CD14-positive monocyte (primary cell): ENCODE data around the gene DIAPH2. TPM values are rescaled to one million over a fixed set of nuclear protein-coding genes. Genes with fewer than 3 reads are reported as not detected.

Experiments used
- DNase-seq, 3 donors: peaks; one replicate each; pipeline ENCODE4 v3.0.0-alpha.2; 2011 to 2022
- H2AFZ ChIP-seq: 2 replicates; pipeline ENCODE4 v1.6.0; 2012; ENCODE audit warnings: mild to moderate bottlenecking, low read depth, low read length, inconsistent platforms; ENCODE audit not compliant: insufficient read depth, poor library complexity, severe bottlenecking
- H3K27ac ChIP-seq, 2 donors: 1 replicate in 1 of 2; 2 replicates in 1 of 2; pipeline ENCODE4 v1.5.1; 2012 to 2013; ENCODE audit warnings: low read length in 2 of 2, control low read depth in 1 of 2, inconsistent platforms in 1 of 2, low read depth in 1 of 2, mild to moderate bottlenecking in 1 of 2
- H3K27me3 ChIP-seq, 2 donors: one replicate each; pipeline versions ENCODE4 v1.6.0 to v1.6.1; 2011 to 2013; ENCODE audit warnings: low read length in 2 of 2; ENCODE audit not compliant: control insufficient read depth in 2 of 2, insufficient read depth in 2 of 2
- H3K36me3 ChIP-seq, 2 donors: replicated peaks in 1 of 2; 1 replicate in 1 of 2; 2 replicates in 1 of 2; pipeline versions ENCODE4 v1.5.1 to v1.6.1; 2012 to 2013; ENCODE audit warnings: low read length in 2 of 2, control low read depth in 1 of 2, inconsistent platforms in 1 of 2, mild to moderate bottlenecking in 1 of 2; ENCODE audit not compliant: insufficient read depth in 2 of 2, control insufficient read depth in 1 of 2
- H3K4me1 ChIP-seq, 2 donors: 1 replicate in 1 of 2; 2 replicates in 1 of 2; pipeline versions ENCODE4 v1.5.1 to v1.6.1; 2012 to 2013; ENCODE audit warnings: low read length in 2 of 2, control low read depth in 1 of 2, inconsistent platforms in 1 of 2, mild to moderate bottlenecking in 1 of 2, moderate library complexity in 1 of 2; ENCODE audit not compliant: insufficient read depth in 2 of 2, control insufficient read depth in 1 of 2
- H3K4me2 ChIP-seq: replicated peaks from 2 replicates; pipeline ENCODE3; 2012; ENCODE audit warnings: low read length, moderate library complexity, mild to moderate bottlenecking; ENCODE audit not compliant: poor library complexity, severe bottlenecking; ENCODE audit errors: extremely low read depth
- H3K4me3 ChIP-seq, 3 experiments: fragments of 200-600 bp in 1 of 3; sonication (generic) in 1 of 3; replicated peaks in 1 of 3; 1 replicate in 2 of 3; 2 replicates in 1 of 3; pipeline ENCODE4 v1.5.1; 2011 to 2013; ENCODE audit warnings: low read length in 3 of 3, mild to moderate bottlenecking in 3 of 3, control low read depth in 2 of 3, low read depth in 2 of 3, inconsistent platforms in 1 of 3, moderate library complexity in 1 of 3
- H3K79me2 ChIP-seq: 2 replicates; pipeline ENCODE4 v1.6.0; 2012; ENCODE audit warnings: mild to moderate bottlenecking, control low read depth, inconsistent platforms, low read length, moderate library complexity; ENCODE audit not compliant: insufficient read depth
- H3K9ac ChIP-seq: 2 replicates; pipeline ENCODE4 v1.6.0; 2017; ENCODE audit warnings: low read length, mild to moderate bottlenecking; ENCODE audit not compliant: insufficient read depth, poor library complexity, severe bottlenecking
- H3K9me3 ChIP-seq, 2 donors: replicated peaks in 1 of 2; 1 replicate in 1 of 2; 2 replicates in 1 of 2; pipeline versions ENCODE4 v1.5.1 to v1.6.1; 2012 to 2013; ENCODE audit warnings: low read length in 2 of 2, control low read depth in 1 of 2; ENCODE audit not compliant: control insufficient read depth in 1 of 2, insufficient read depth in 1 of 2
- H4K20me1 ChIP-seq: 2 replicates; pipeline ENCODE4 v1.6.0; 2012; ENCODE audit warnings: mild to moderate bottlenecking, low read length, control low read depth, moderate library complexity; ENCODE audit not compliant: insufficient read depth
- H3K27ac Mint-ChIP-seq, 7 donors: one replicate each; pipeline ENCODE4 v1.8.0; 2020; ENCODE audit warnings: mild to moderate bottlenecking in 7 of 7, mixed read lengths in 7 of 7, moderate library complexity in 6 of 7, inconsistent platforms in 2 of 7
- H3K27me3 Mint-ChIP-seq, 3 donors: one replicate each; pipeline ENCODE4 v1.8.0; 2021 to 2022; ENCODE audit warnings: low read depth in 3 of 3, mild to moderate bottlenecking in 3 of 3, mixed read lengths in 3 of 3, moderate library complexity in 3 of 3, inconsistent platforms in 1 of 3
- H3K36me3 Mint-ChIP-seq, 2 donors: one replicate each; pipeline ENCODE4 v1.8.0; 2020; ENCODE audit warnings: mixed read lengths in 2 of 2, inconsistent platforms in 1 of 2, mild to moderate bottlenecking in 1 of 2
- H3K4me1 Mint-ChIP-seq: one replicate; pipeline ENCODE4 v1.8.0; 2020; ENCODE audit warnings: mild to moderate bottlenecking, mixed read lengths
- H3K4me3 Mint-ChIP-seq, 2 donors: one replicate each; pipeline ENCODE4 v1.8.0; 2020; ENCODE audit warnings: mild to moderate bottlenecking in 2 of 2, mixed read lengths in 2 of 2, moderate library complexity in 1 of 2
- H3K9me3 Mint-ChIP-seq, 7 donors: one replicate each; pipeline ENCODE4 v1.8.0; 2020 to 2022; ENCODE audit warnings: mixed read lengths in 7 of 7, mild to moderate bottlenecking in 6 of 7, moderate library complexity in 6 of 7, inconsistent platforms in 2 of 7
- WGBS: methylation state at CpG from one replicate; pipeline ENCODE4 v1.1.5; 2013; ENCODE audit warnings: missing lambda C conversion rate; ENCODE audit not compliant: insufficient coverage; 5-methylcytosine and 5-hydroxymethylcytosine counted together
- intact Hi-C, 2 donors: fragments of 100-400 bp; cut with micrococcal nuclease; formaldehyde crosslinking; loops; one replicate each; pipeline versions ENCODE4 v1.15.0 to v1.15.1; 2023
- polyA plus RNA-seq, 3 donors: library from polyadenylated mRNA; depleted of rRNA in 1 of 3; unstranded in 2 of 3; stranded (reverse) in 1 of 3; fragments of 300-500 nt in 2 of 3; fragments of >200 nt in 1 of 3; fragmentation: Illumina TruSeq in 2 of 3; gene quantifications; 1 replicate in 2 of 3; 2 replicates in 1 of 3; pipeline ENCODE4 v1.2.3, GENCODE V29; 2012 to 2021
- TF ChIP-seq, protein P1 (sequence below): fragments of 200-600 bp; IDR thresholded peaks from one replicate; pipeline ENCODE4 v1.8.0; 2022; ENCODE audit warnings: antibody characterized with exemption, mild to moderate bottlenecking

Gene DIAPH2
- polyA plus RNA-seq, 3 donors: 9.5 to 20.5 (median 11.4) TPM

- no CpG with 5 or more reads among the region's 5 CpGs for WGBS
- no peaks in the 10 kb centered on the region for H3K4me1 ChIP-seq
- no peak overlapping the region for H3K4me3 ChIP-seq
- H4K20me1 ChIP-seq: no peaks in the 10 kb centered on the region
- no peaks in the 10 kb centered on the region for H3K36me3 ChIP-seq
- H3K4me2 ChIP-seq: no peak overlapping the region
- no peak for DNase-seq
- H3K9ac ChIP-seq: no peak overlapping the region
- Mint-ChIP-seq H3K27me3 (no peaks in the 10 kb centered on the region), H3K36me3 (peaks cover 0 to 2% of the 10 kb centered on the region in 2 donors), H3K4me3 (no peak overlapping the region), H3K27ac (no peak overlapping the region), H3K9me3 (peaks cover 0 to 7% (median 1%) of the 10 kb centered on the region in 7 donors), H3K4me1 (no peaks in the 10 kb centered on the region)
- intact Hi-C loops: no loop called here
- no peaks in the 10 kb centered on the region for H3K27me3 ChIP-seq
- no peaks in the 10 kb centered on the region for H3K79me2 ChIP-seq
- TF ChIP-seq, protein P1, sequence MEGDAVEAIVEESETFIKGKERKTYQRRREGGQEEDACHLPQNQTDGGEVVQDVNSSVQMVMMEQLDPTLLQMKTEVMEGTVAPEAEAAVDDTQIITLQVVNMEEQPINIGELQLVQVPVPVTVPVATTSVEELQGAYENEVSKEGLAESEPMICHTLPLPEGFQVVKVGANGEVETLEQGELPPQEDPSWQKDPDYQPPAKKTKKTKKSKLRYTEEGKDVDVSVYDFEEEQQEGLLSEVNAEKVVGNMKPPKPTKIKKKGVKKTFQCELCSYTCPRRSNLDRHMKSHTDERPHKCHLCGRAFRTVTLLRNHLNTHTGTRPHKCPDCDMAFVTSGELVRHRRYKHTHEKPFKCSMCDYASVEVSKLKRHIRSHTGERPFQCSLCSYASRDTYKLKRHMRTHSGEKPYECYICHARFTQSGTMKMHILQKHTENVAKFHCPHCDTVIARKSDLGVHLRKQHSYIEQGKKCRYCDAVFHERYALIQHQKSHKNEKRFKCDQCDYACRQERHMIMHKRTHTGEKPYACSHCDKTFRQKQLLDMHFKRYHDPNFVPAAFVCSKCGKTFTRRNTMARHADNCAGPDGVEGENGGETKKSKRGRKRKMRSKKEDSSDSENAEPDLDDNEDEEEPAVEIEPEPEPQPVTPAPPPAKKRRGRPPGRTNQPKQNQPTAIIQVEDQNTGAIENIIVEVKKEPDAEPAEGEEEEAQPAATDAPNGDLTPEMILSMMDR: no peak
- H2AFZ ChIP-seq: no peak overlapping the region
- H3K9me3 ChIP-seq: no peaks in the 10 kb centered on the region
- no peak overlapping the region for H3K27ac ChIP-seq
Measured at GRCh38 chrX:97587171-97587570, 902.5 kb downstream of the DIAPH2 start.

DNA sequence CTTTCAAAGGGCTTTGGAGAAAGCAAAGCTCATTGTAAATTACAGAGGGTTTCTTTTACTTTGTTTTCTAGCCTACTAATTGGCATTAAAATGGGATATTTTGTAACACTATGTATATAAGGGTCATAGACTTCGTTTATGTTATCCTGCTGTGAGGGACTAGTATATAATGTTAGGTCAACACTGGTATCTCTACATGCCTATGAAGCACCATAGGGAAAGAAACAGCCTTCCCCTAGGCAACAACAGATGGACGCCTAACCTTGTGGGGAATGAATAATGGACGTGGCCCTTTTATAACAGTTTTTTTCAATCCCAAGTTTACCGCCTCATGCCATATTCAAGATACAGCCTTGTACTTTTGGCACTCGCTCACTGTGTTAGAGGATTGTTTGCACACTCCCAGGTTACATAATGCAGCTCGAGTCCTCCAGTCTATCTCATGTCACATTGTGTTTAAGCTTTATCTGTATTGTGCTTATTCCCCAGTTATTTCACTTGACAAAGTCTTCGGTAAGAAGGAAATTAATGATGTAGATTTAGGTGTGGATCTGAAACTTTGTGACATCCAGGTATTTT is 910.1 kb downstream of the DIAPH2 start:
- Mint-ChIP-seq H3K4me1 (peaks cover 2% of the 10 kb centered on the region), H3K27ac (no peak overlapping the region), H3K4me3 (no peak overlapping the region), H3K27me3 (no peaks in the 10 kb centered on the region), H3K9me3 (no peaks in the 10 kb centered on the region), H3K36me3 (peaks cover 5 to 9% of the 10 kb centered on the region in 2 donors)
- Histone ChIP-seq H3K27me3 (no peaks in the 10 kb centered on the region), H4K20me1 (no peaks in the 10 kb centered on the region), H3K27ac (no peak overlapping the region), H3K79me2 (no peaks in the 10 kb centered on the region), H2AFZ (no peak overlapping the region), H3K4me3 (no peak overlapping the region), H3K9ac (no peak overlapping the region), H3K4me2 (no peak overlapping the region), H3K9me3 (no peaks in the 10 kb centered on the region), H3K4me1 (no peaks in the 10 kb centered on the region), H3K36me3 (no peaks in the 10 kb centered on the region)
- DNase-seq: no peak
- TF ChIP-seq, protein P1: no peak
- no CpG with 5 or more reads among the region's 7 CpGs for WGBS
- intact Hi-C loops: no loop called here
